Measurements from ENCODE around the gene XKR8.
"Not testable (repeated sequence)": the region's sequence is repeated elsewhere in the genome, so short reads cannot be mapped to it uniquely, and the experiment has no call there.

XKR8 gene

GRCh38 chr1:27993241-27993640, 33.5 kb downstream of the XKR8 start:
- DNase-seq, result peak; percentile 27

GRCh38 chr1:27994060-27994459, 34.3 kb downstream of the XKR8 start:
- no peak for DNase-seq

- DNase-seq, result not testable (repeated sequence)
Observed at GRCh38 chr1:27994526-27994925, 34.8 kb downstream of the XKR8 start.

- no peak for DNase-seq
Observed at GRCh38 chr1:27999055-27999454, 39.3 kb downstream of the XKR8 start.

- DNase-seq, result no peak
Observed at GRCh38 chr1:28002600-28002999, 42.8 kb downstream of the XKR8 start.

- not testable (repeated sequence) for DNase-seq
Observed at GRCh38 chr1:28003117-28003516, 43.3 kb downstream of the XKR8 start.

- DNase-seq, result no peak
Observed at GRCh38 chr1:28010969-28011368, 51.2 kb downstream of the XKR8 start.
